CD8-positive, alpha-beta memory T cell (primary cell): ENCODE data around the gene TYRP1. TPM values are rescaled to one million over a fixed set of nuclear protein-coding genes. Genes with fewer than 3 reads are reported as not detected.
"Not testable (repeated sequence)": the region's sequence is repeated elsewhere in the genome, so short reads cannot be mapped to it uniquely, and the experiment has no call there.

ENCODE experiments used
- CTCF ChIA-PET: fragments of 350-600 bp; sonication (Branson Sonifier 250); formaldehyde crosslinking; loops from one replicate; lab custom pipeline; 2021; ENCODE audit warnings: antibody characterized with exemption; lab: Charles Lee
- POLR2A ChIA-PET: fragments of 350-600 bp; sonication (Branson Sonifier 250); formaldehyde crosslinking; loops from one replicate; lab custom pipeline; 2021; ENCODE audit warnings: antibody characterized with exemption; lab: Charles Lee
- DNase-seq, 5 donors: peaks; one replicate each; pipeline versions ENCODE4 v3.0.0 to v3.0.0-alpha.2; 2020 to 2022; ENCODE audit warnings: mixed read lengths in 1 of 5
- H3K27ac ChIP-seq: one replicate; pipeline ENCODE4 v1.7.0; 2013; ENCODE audit warnings: low read depth, mild to moderate bottlenecking, low read length, moderate library complexity
- H3K27me3 ChIP-seq: 2 replicates; pipeline ENCODE4 v1.7.0; 2013; ENCODE audit warnings: low read length, mild to moderate bottlenecking; ENCODE audit not compliant: insufficient read depth, poor library complexity, severe bottlenecking
- H3K36me3 ChIP-seq: 2 replicates; pipeline ENCODE4 v1.7.0; 2013; ENCODE audit warnings: mild to moderate bottlenecking, low read length, moderate library complexity; ENCODE audit not compliant: insufficient read depth
- H3K4me1 ChIP-seq: 2 replicates; pipeline ENCODE4 v1.7.0; 2013; ENCODE audit warnings: mild to moderate bottlenecking, low read length, moderate library complexity; ENCODE audit not compliant: insufficient read depth
- H3K4me3 ChIP-seq: 2 replicates; pipeline ENCODE4 v1.7.0; 2013; ENCODE audit warnings: mild to moderate bottlenecking, low read length
- H3K9me3 ChIP-seq: 2 replicates; pipeline ENCODE4 v1.7.0; 2013; ENCODE audit warnings: mild to moderate bottlenecking, low read length
- H3K27ac Mint-ChIP-seq, 8 donors: one replicate each; pipeline ENCODE4 v1.8.0; 2020 to 2021; ENCODE audit warnings: mixed read lengths in 8 of 8, mild to moderate bottlenecking in 6 of 8, inconsistent platforms in 3 of 8, moderate library complexity in 3 of 8
- H3K27me3 Mint-ChIP-seq, 2 donors: one replicate each; pipeline ENCODE4 v1.8.0; 2020 to 2021; ENCODE audit warnings: mixed read lengths in 2 of 2, mild to moderate bottlenecking in 1 of 2, moderate library complexity in 1 of 2
- H3K36me3 Mint-ChIP-seq, 3 donors: one replicate each; pipeline ENCODE4 v1.8.0; 2020 to 2021; ENCODE audit warnings: mixed read lengths in 3 of 3, inconsistent platforms in 1 of 3, mild to moderate bottlenecking in 1 of 3
- H3K4me1 Mint-ChIP-seq, 3 donors: one replicate each; pipeline ENCODE4 v1.8.0; 2020 to 2021; ENCODE audit warnings: mixed read lengths in 3 of 3, inconsistent platforms in 1 of 3, mild to moderate bottlenecking in 1 of 3
- H3K4me3 Mint-ChIP-seq, 7 donors: one replicate each; pipeline ENCODE4 v1.8.0; 2020 to 2021; ENCODE audit warnings: mixed read lengths in 7 of 7, mild to moderate bottlenecking in 6 of 7, moderate library complexity in 4 of 7, inconsistent platforms in 2 of 7
- H3K9me3 Mint-ChIP-seq, 5 donors: one replicate each; pipeline ENCODE4 v1.8.0; 2020 to 2022; ENCODE audit warnings: mixed read lengths in 5 of 5, mild to moderate bottlenecking in 3 of 5, moderate library complexity in 2 of 5, inconsistent platforms in 1 of 5
- polyA plus RNA-seq: library from polyadenylated mRNA; unstranded; fragments of 300-500 nt; fragmentation: Illumina TruSeq; gene quantifications from one replicate; pipeline ENCODE4 v1.2.3, GENCODE V29; 2021
- total RNA-seq, 2 experiments: library from RNA; stranded (reverse); gene quantifications; one replicate each; pipeline ENCODE4 v1.2.3, GENCODE V29; 2021

Gene TYRP1
- total and polyA plus RNA-seq, 3 experiments from 2014 or later, result not detected

GRCh38 chr9:12658531-12659209, 34.5 kb upstream of the TYRP1 start:
- Mint-ChIP-seq H3K4me1 (no peaks in the 10 kb centered on the region), H3K27me3 (no peaks in the 10 kb centered on the region)
- POLR2A ChIA-PET, result no interaction called here

GRCh38 chr9:12659220-12659619, 34.0 kb upstream of the TYRP1 start:
- H3K36me3 Mint-ChIP-seq, result no peaks in the 10 kb centered on the region
- no peaks in the 10 kb centered on the region for H3K27me3 ChIP-seq
- no peaks in the 10 kb centered on the region for H3K9me3 ChIP-seq
- H3K27me3 Mint-ChIP-seq, result no peaks in the 10 kb centered on the region
- H3K4me1 Mint-ChIP-seq, result no peaks in the 10 kb centered on the region
- H3K4me3 Mint-ChIP-seq, result no peak overlapping the region
- DNase-seq, result no peak
- CTCF ChIA-PET, result no interaction called here
- peaks cover 5 to 55% (median 29%) of the 10 kb centered on the region in 5 donors for H3K9me3 Mint-ChIP-seq
- H3K27ac ChIP-seq, result no peak overlapping the region
- no peak overlapping the region for H3K4me3 ChIP-seq
- no peaks in the 10 kb centered on the region for H3K36me3 ChIP-seq
- H3K27ac Mint-ChIP-seq, result no peak overlapping the region
- POLR2A ChIA-PET, result no interaction called here
- H3K4me1 ChIP-seq, result no peaks in the 10 kb centered on the region

More at GRCh38 chr9:12658531-12659209, 34.5 kb upstream of the TYRP1 start:
- no peaks in the 10 kb centered on the region for H3K4me1 ChIP-seq
- Mint-ChIP-seq H3K36me3 (no peaks in the 10 kb centered on the region), H3K4me3 (no peak overlapping the region), H3K9me3 (peaks cover 5 to 55% (median 30%) of the 10 kb centered on the region in 5 donors), H3K27ac (no peak overlapping the region)
- no peak overlapping the region for H3K27ac ChIP-seq
- no peaks in the 10 kb centered on the region for H3K9me3 ChIP-seq
- no peaks in the 10 kb centered on the region for H3K36me3 ChIP-seq
- no peaks in the 10 kb centered on the region for H3K27me3 ChIP-seq
- no peak for DNase-seq
- no peak overlapping the region for H3K4me3 ChIP-seq
- CTCF ChIA-PET, result no interaction called here

GRCh38 chr9:12666813-12667212, 26.4 kb upstream of the TYRP1 start:
- ChIA-PET POLR2A (no interaction called here), CTCF (no interaction called here)
- Mint-ChIP-seq H3K9me3 (peaks cover under 1 to 61% (median 6%) of the 10 kb centered on the region in 5 donors), H3K4me1 (no peaks in the 10 kb centered on the region), H3K36me3 (no peaks in the 10 kb centered on the region), H3K4me3 (no peak overlapping the region), H3K27me3 (no peaks in the 10 kb centered on the region), H3K27ac (no peak overlapping the region)
- H3K36me3 ChIP-seq, result no peaks in the 10 kb centered on the region
- no peaks in the 10 kb centered on the region for H3K4me1 ChIP-seq
- DNase-seq, result no peak
- H3K9me3 ChIP-seq, result no peaks in the 10 kb centered on the region
- no peak overlapping the region for H3K4me3 ChIP-seq
- H3K27ac ChIP-seq, result no peak overlapping the region
- H3K27me3 ChIP-seq, result no peaks in the 10 kb centered on the region

- no peak for DNase-seq
- Histone ChIP-seq H3K4me1 (no peaks in the 10 kb centered on the region), H3K9me3 (no peaks in the 10 kb centered on the region), H3K27me3 (no peaks in the 10 kb centered on the region), H3K27ac (no peak overlapping the region), H3K4me3 (no peak overlapping the region), H3K36me3 (no peaks in the 10 kb centered on the region)
- Mint-ChIP-seq H3K9me3 (peaks cover 0 to 50% (median 5%) of the 10 kb centered on the region in 5 donors), H3K27ac (no peak overlapping the region), H3K36me3 (no peaks in the 10 kb centered on the region), H3K4me1 (no peaks in the 10 kb centered on the region), H3K27me3 (no peaks in the 10 kb centered on the region), H3K4me3 (no peak overlapping the region)
- ChIA-PET POLR2A (no interaction called here), CTCF (no interaction called here)
Measured at GRCh38 chr9:12667892-12668291, 25.3 kb upstream of the TYRP1 start.

GRCh38 chr9:12670006-12670405, 23.2 kb upstream of the TYRP1 start:
- Mint-ChIP-seq H3K27me3 (no peaks in the 10 kb centered on the region), H3K9me3 (peaks cover 0 to 29% (median 3%) of the 10 kb centered on the region in 5 donors), H3K36me3 (no peaks in the 10 kb centered on the region), H3K4me3 (no peak overlapping the region), H3K27ac (no peak overlapping the region), H3K4me1 (no peaks in the 10 kb centered on the region)
- no peak overlapping the region for H3K4me3 ChIP-seq
- CTCF ChIA-PET, result no interaction called here
- no peak for DNase-seq
- H3K9me3 ChIP-seq, result no peaks in the 10 kb centered on the region
- H3K36me3 ChIP-seq, result no peaks in the 10 kb centered on the region
- POLR2A ChIA-PET, result no interaction called here
- no peaks in the 10 kb centered on the region for H3K27me3 ChIP-seq
- H3K27ac ChIP-seq, result no peak overlapping the region
- H3K4me1 ChIP-seq, result no peaks in the 10 kb centered on the region

- no peaks in the 10 kb centered on the region for H3K4me1 ChIP-seq
- H3K9me3 ChIP-seq, result no peaks in the 10 kb centered on the region
- H3K9me3 Mint-ChIP-seq, result peaks cover 4 to 23% (median 9%) of the 10 kb centered on the region in 5 donors
- H3K36me3 ChIP-seq, result no peaks in the 10 kb centered on the region
- no peaks in the 10 kb centered on the region for H3K4me1 Mint-ChIP-seq
- ChIA-PET CTCF (no interaction called here), POLR2A (no interaction called here)
- H3K27me3 ChIP-seq, result no peaks in the 10 kb centered on the region
- H3K27ac ChIP-seq, result no peak overlapping the region
- no peak overlapping the region for H3K4me3 Mint-ChIP-seq
- H3K27ac Mint-ChIP-seq, result no peak overlapping the region
- H3K36me3 Mint-ChIP-seq, result no peaks in the 10 kb centered on the region
- DNase-seq, result no peak
- H3K4me3 ChIP-seq, result no peak overlapping the region
- no peaks in the 10 kb centered on the region for H3K27me3 Mint-ChIP-seq
Measured at GRCh38 chr9:12674961-12675360, 18.2 kb upstream of the TYRP1 start.

GRCh38 chr9:12677462-12678126, 15.6 kb upstream of the TYRP1 start:
- H3K9me3 ChIP-seq, H3K4me3 Mint-ChIP-seq, H3K4me3 ChIP-seq, H3K36me3 ChIP-seq, POLR2A ChIA-PET, CTCF ChIA-PET, H3K27me3 ChIP-seq, H3K4me1 Mint-ChIP-seq, H3K4me1 ChIP-seq, H3K27me3 Mint-ChIP-seq, H3K36me3 Mint-ChIP-seq, H3K27ac ChIP-seq, H3K27ac Mint-ChIP-seq, DNase-seq: not testable (repeated sequence)
- H3K9me3 Mint-ChIP-seq, result peaks cover 4 to 30% (median 15%) of the 10 kb centered on the region in 5 donors

- Mint-ChIP-seq H3K9me3 (peaks cover 10 to 49% (median 22%) of the 10 kb centered on the region in 5 donors), H3K4me1 (no peaks in the 10 kb centered on the region)
- CTCF ChIA-PET, result no interaction called here
Measured at GRCh38 chr9:12680341-12680740, 12.8 kb upstream of the TYRP1 start.

More at GRCh38 chr9:12680341-12680740, 12.8 kb upstream of the TYRP1 start:
- Histone ChIP-seq H3K9me3 (no peaks in the 10 kb centered on the region), H3K4me1 (no peaks in the 10 kb centered on the region), H3K27me3 (no peaks in the 10 kb centered on the region), H3K36me3 (no peaks in the 10 kb centered on the region), H3K27ac (no peak overlapping the region), H3K4me3 (no peak overlapping the region)
- H3K4me3 Mint-ChIP-seq, result no peak overlapping the region
- H3K27ac Mint-ChIP-seq, result no peak overlapping the region
- DNase-seq, result no peak
- H3K36me3 Mint-ChIP-seq, result no peaks in the 10 kb centered on the region
- no peaks in the 10 kb centered on the region for H3K27me3 Mint-ChIP-seq
- POLR2A ChIA-PET, result no interaction called here
